Peyer's patch (tissue), 4 donors: Measurements from ENCODE around the gene DNAH6. TPM values are rescaled to one million over a fixed set of nuclear protein-coding genes. Genes with fewer than 3 reads are reported as not detected.

Source experiments
- DNase-seq, 3 donors: peaks; one replicate each; pipeline ENCODE4 v3.0.0-alpha.2; 2017 to 2019
- H3K27ac ChIP-seq, 4 donors: fragments of 200-600 bp; sonication (generic); one replicate each; pipeline ENCODE4 v1.5.1; 2016 to 2019
- H3K27me3 ChIP-seq, 2 donors: fragments of 200-600 bp; sonication (generic); one replicate each; pipeline ENCODE4 v1.5.1; 2019
- H3K36me3 ChIP-seq, 3 donors: fragments of 200-600 bp; sonication (generic); one replicate each; pipeline ENCODE4 v1.5.1; 2016 to 2019
- H3K4me1 ChIP-seq, 4 donors: fragments of 200-600 bp; sonication (generic); one replicate each; pipeline ENCODE4 v1.5.1; 2016 to 2019
- H3K4me3 ChIP-seq, 4 donors: fragments of 200-600 bp; sonication (generic); 1 replicate in 3 of 4; 2 replicates in 1 of 4; pipeline ENCODE4 v1.5.1; 2016 to 2019; ENCODE audit warnings: mild to moderate bottlenecking in 1 of 4
- H3K9me3 ChIP-seq, 4 donors: fragments of 200-600 bp; sonication (generic); one replicate each; pipeline ENCODE4 v1.5.1; 2016 to 2019; ENCODE audit warnings: mild to moderate bottlenecking in 1 of 4
- CTCF ChIP-seq, 6 experiments: fragments of 450-650 bp in 4 of 6; fragments of 200-600 bp in 2 of 6; sonication (generic) in 1 of 6; IDR thresholded peaks; one replicate each; pipeline ENCODE4 v1.5.1; 2017 to 2019; ENCODE audit warnings: antibody characterized with exemption in 6 of 6, mild to moderate bottlenecking in 3 of 6, moderate library complexity in 1 of 6
- POLR2A ChIP-seq, 2 donors: fragments of 450-650 bp; IDR thresholded peaks; one replicate each; pipeline ENCODE4 v1.5.1; 2017; ENCODE audit warnings: antibody characterized with exemption in 2 of 2, mild to moderate bottlenecking in 2 of 2, moderate library complexity in 2 of 2
- total RNA-seq, 4 donors: library from RNA; depleted of rRNA; stranded (reverse); fragments of >200 nt; gene quantifications; one replicate each; pipeline ENCODE4 v1.1.0, GENCODE V29; 2016

DNAH6 gene
- total RNA-seq, 4 donors from 2014 or later: under 0.01 to 4.2 (median 1.3) TPM

GRCh38 chr2:84711651-84712050, 195.4 kb downstream of the DNAH6 start:
- DNase-seq: no peak
- H3K36me3 ChIP-seq: no peaks in the 10 kb centered on the region
- H3K9me3 ChIP-seq: no peaks in the 10 kb centered on the region
- H3K27ac ChIP-seq: no peak overlapping the region
- H3K4me3 ChIP-seq: no peak overlapping the region
- H3K4me1 ChIP-seq: no peaks in the 10 kb centered on the region
- H3K27me3 ChIP-seq: no peaks in the 10 kb centered on the region
- TF ChIP-seq POLR2A (IDR thresholded peaks at IDR 0.05) (no peak), CTCF (IDR thresholded peaks at IDR 0.05) (no peak)

GRCh38 chr2:84713441-84713840, 197.1 kb downstream of the DNAH6 start:
- no peak for TF ChIP-seq POLR2A (IDR thresholded peaks at IDR 0.05)
- no peak for TF ChIP-seq CTCF (IDR thresholded peaks at IDR 0.05)
- DNase-seq: no peak

GRCh38 chr2:84716564-84716963, 200.3 kb downstream of the DNAH6 start:
- DNase-seq: no peak
- Histone ChIP-seq H3K27me3 (no peaks in the 10 kb centered on the region), H3K27ac (no peak overlapping the region), H3K4me1 (no peaks in the 10 kb centered on the region), H3K36me3 (no peaks in the 10 kb centered on the region), H3K9me3 (no peaks in the 10 kb centered on the region), H3K4me3 (no peak overlapping the region)
- no peak for TF ChIP-seq CTCF (IDR thresholded peaks at IDR 0.05)
- no peak for TF ChIP-seq POLR2A (IDR thresholded peaks at IDR 0.05)

More at GRCh38 chr2:84713441-84713840, 197.1 kb downstream of the DNAH6 start:
- Histone ChIP-seq H3K4me3 (no peak overlapping the region), H3K36me3 (no peaks in the 10 kb centered on the region), H3K9me3 (no peaks in the 10 kb centered on the region), H3K27ac (no peak overlapping the region), H3K4me1 (no peaks in the 10 kb centered on the region), H3K27me3 (no peaks in the 10 kb centered on the region)

GRCh38 chr2:84717302-84717701, 201.0 kb downstream of the DNAH6 start:
- Histone ChIP-seq H3K27ac (no peak overlapping the region), H3K9me3 (no peaks in the 10 kb centered on the region), H3K36me3 (no peaks in the 10 kb centered on the region), H3K27me3 (no peaks in the 10 kb centered on the region), H3K4me3 (no peak overlapping the region), H3K4me1 (no peaks in the 10 kb centered on the region)
- TF ChIP-seq CTCF (IDR thresholded peaks at IDR 0.05): no peak
- no peak for TF ChIP-seq POLR2A (IDR thresholded peaks at IDR 0.05)
- DNase-seq: no peak

- no peaks in the 10 kb centered on the region for H3K4me1 ChIP-seq
- no peaks in the 10 kb centered on the region for H3K27me3 ChIP-seq
- H3K27ac ChIP-seq: no peak overlapping the region
- no peak for DNase-seq
- no peak overlapping the region for H3K4me3 ChIP-seq
- TF ChIP-seq POLR2A (IDR thresholded peaks at IDR 0.05) (no peak), CTCF (IDR thresholded peaks at IDR 0.05) (no peak)
- H3K36me3 ChIP-seq: no peaks in the 10 kb centered on the region
- H3K9me3 ChIP-seq: no peaks in the 10 kb centered on the region
These were observed 203.1 kb downstream of the DNAH6 start for GRCh38 chr2:84719434-84719833.

- Histone ChIP-seq H3K27ac (no peak overlapping the region), H3K27me3 (no peaks in the 10 kb centered on the region)
- DNase-seq: no peak
These were observed 207.5 kb downstream of the DNAH6 start for GRCh38 chr2:84723831-84724230.

More at GRCh38 chr2:84723831-84724230, 207.5 kb downstream of the DNAH6 start:
- Histone ChIP-seq H3K4me3 (no peak overlapping the region), H3K9me3 (no peaks in the 10 kb centered on the region), H3K36me3 (no peaks in the 10 kb centered on the region), H3K4me1 (no peaks in the 10 kb centered on the region)
- no peak for TF ChIP-seq CTCF (IDR thresholded peaks at IDR 0.05)
